Trophoblast cell (in vitro differentiated cells and primary cell): ENCODE measurements around the gene ARL14EP.

Experiments
- DNase-seq, 2 donors: peaks; one replicate each; pipeline ENCODE4 v3.0.0-alpha.2; 2016
- H2AFZ ChIP-seq: 2 replicates; pipeline ENCODE4 v1.6.1; 2013; ENCODE audit warnings: low read length, moderate library complexity, mild to moderate bottlenecking; ENCODE audit not compliant: insufficient read depth, poor library complexity
- H2AK5ac ChIP-seq: 2 replicates; pipeline ENCODE4 v1.6.1; 2013; ENCODE audit warnings: mild to moderate bottlenecking, low read length
- H2BK120ac ChIP-seq: 2 replicates; pipeline ENCODE4 v1.6.1; 2013; ENCODE audit warnings: low read length, mild to moderate bottlenecking, moderate library complexity; ENCODE audit not compliant: insufficient read depth, poor library complexity
- H2BK12ac ChIP-seq: 2 replicates; pipeline ENCODE4 v1.6.1; 2013; ENCODE audit warnings: mild to moderate bottlenecking, low read length, moderate library complexity
- H2BK5ac ChIP-seq: 2 replicates; pipeline ENCODE4 v1.6.1; 2013; ENCODE audit warnings: low read length, low read depth, moderate library complexity, mild to moderate bottlenecking; ENCODE audit not compliant: poor library complexity
- H3K14ac ChIP-seq: 2 replicates; pipeline ENCODE4 v1.6.1; 2013; ENCODE audit warnings: mild to moderate bottlenecking, low read length
- H3K18ac ChIP-seq: 2 replicates; pipeline ENCODE4 v1.6.1; 2013; ENCODE audit warnings: mild to moderate bottlenecking, low read length
- H3K23ac ChIP-seq: 2 replicates; pipeline ENCODE4 v1.6.1; 2013; ENCODE audit warnings: low read length
- H3K27ac ChIP-seq: 2 replicates; pipeline ENCODE4 v1.5.1; 2013; ENCODE audit warnings: low read depth, mild to moderate bottlenecking, inconsistent platforms, low read length, moderate library complexity
- H3K27me3 ChIP-seq: 2 replicates; pipeline ENCODE4 v1.6.1; 2013; ENCODE audit warnings: inconsistent platforms, mild to moderate bottlenecking, low read length, moderate library complexity; ENCODE audit not compliant: insufficient read depth
- H3K36me3 ChIP-seq, 2 experiments: 1 replicate in 1 of 2; 2 replicates in 1 of 2; pipeline ENCODE4 v1.6.1; 2013; ENCODE audit warnings: low read length in 2 of 2, mild to moderate bottlenecking in 2 of 2, moderate library complexity in 1 of 2; ENCODE audit not compliant: insufficient read depth in 2 of 2, control insufficient read depth in 1 of 2
- H3K4ac ChIP-seq: 2 replicates; pipeline ENCODE4 v1.6.1; 2013; ENCODE audit warnings: low read depth, mild to moderate bottlenecking, low read length, moderate library complexity
- H3K4me1 ChIP-seq, 2 experiments: 1 replicate in 1 of 2; 2 replicates in 1 of 2; pipeline ENCODE4 v1.6.1; 2013; ENCODE audit warnings: low read length in 2 of 2, mild to moderate bottlenecking in 2 of 2, moderate library complexity in 1 of 2; ENCODE audit not compliant: insufficient read depth in 2 of 2, control insufficient read depth in 1 of 2
- H3K4me2 ChIP-seq: 2 replicates; pipeline ENCODE4 v1.6.1; 2013; ENCODE audit warnings: inconsistent platforms, mild to moderate bottlenecking, low read length, moderate library complexity
- H3K4me3 ChIP-seq: 2 replicates; pipeline ENCODE4 v1.5.1; 2013; ENCODE audit warnings: mild to moderate bottlenecking, low read depth, low read length, inconsistent platforms
- H3K79me1 ChIP-seq: one replicate; pipeline ENCODE4 v1.6.1; 2013; ENCODE audit warnings: low read length
- H3K79me2 ChIP-seq: 2 replicates; pipeline ENCODE4 v1.6.1; 2013; ENCODE audit warnings: low read length, mild to moderate bottlenecking; ENCODE audit not compliant: control insufficient read depth, insufficient read depth, poor library complexity
- H3K9ac ChIP-seq: 2 replicates; pipeline ENCODE4 v1.6.1; 2013; ENCODE audit warnings: mild to moderate bottlenecking, low read length
- H3K9me3 ChIP-seq: 2 replicates; pipeline ENCODE4 v1.6.1; 2013; ENCODE audit warnings: low read depth, mild to moderate bottlenecking, control low read depth, inconsistent platforms, low read length; ENCODE audit not compliant: insufficient read depth
- H4K12ac ChIP-seq: 2 replicates; pipeline ENCODE4 v1.6.1; 2013; ENCODE audit warnings: low read depth, mild to moderate bottlenecking, low read length, moderate library complexity
- H4K8ac ChIP-seq: 2 replicates; pipeline ENCODE4 v1.6.1; 2013; ENCODE audit warnings: low read depth, mild to moderate bottlenecking, low read length, moderate library complexity
- H4K91ac ChIP-seq: one replicate; pipeline ENCODE4 v1.6.1; 2013; ENCODE audit warnings: low read depth, mild to moderate bottlenecking, low read length, moderate library complexity
- WGBS: extraction: QIAGEN DNeasy Blood & Tissue Kit; methylation state at CpG from one replicate; pipeline ENCODE4 v1.1.7; 2013; ENCODE audit warnings: missing lambda C conversion rate; ENCODE audit not compliant: insufficient read length, insufficient coverage; ENCODE audit errors: extremely low coverage; 5-methylcytosine and 5-hydroxymethylcytosine counted together

ARL14EP gene

DNA sequence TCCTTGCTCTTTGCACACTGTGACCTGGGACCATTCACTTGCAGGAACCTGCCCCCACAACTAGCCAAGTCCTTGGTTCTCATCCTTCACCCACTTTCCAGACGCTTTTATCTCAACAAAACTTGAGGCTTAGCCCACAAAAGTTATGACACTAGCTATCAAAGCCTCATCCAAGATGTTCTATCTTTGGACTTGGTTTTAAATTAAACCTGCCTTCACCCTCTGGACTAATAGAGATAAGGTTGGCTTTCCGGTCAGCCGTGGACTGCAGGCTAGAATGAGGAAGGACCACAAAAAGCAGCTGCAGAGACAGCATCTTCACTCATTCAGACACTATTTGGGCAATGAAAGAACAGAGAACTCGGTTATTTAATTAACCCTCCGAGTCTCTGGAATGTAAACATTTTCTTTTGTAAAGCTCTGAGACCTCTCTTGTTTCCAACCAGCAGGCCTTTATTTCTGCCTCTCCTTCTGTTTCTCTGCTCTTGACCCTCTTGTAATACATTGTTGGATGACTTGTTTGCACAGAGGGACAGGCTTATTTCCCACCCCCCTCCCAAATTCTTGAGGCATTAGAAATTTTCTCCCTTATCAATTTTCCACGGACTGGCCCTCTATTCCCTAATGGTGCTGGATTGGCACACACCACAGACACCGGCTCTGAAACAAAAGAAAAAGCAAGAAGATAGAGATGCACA, 41.4 kb downstream of the ARL14EP start:
- H2BK120ac ChIP-seq: no peak overlapping the region
- no peak overlapping the region for H2AFZ ChIP-seq
- no peaks in the 10 kb centered on the region for H3K4me1 ChIP-seq
- H4K91ac ChIP-seq: no peak overlapping the region
- no peak overlapping the region for H3K4ac ChIP-seq
- H3K18ac ChIP-seq: no peak overlapping the region
- H3K36me3 ChIP-seq: no peaks in the 10 kb centered on the region
- peaks cover 2% of the 10 kb centered on the region for H3K9me3 ChIP-seq
- no peak for DNase-seq
- H2BK12ac ChIP-seq: no peak overlapping the region
- H3K79me1 ChIP-seq: no peaks in the 10 kb centered on the region
- no peak overlapping the region for H4K12ac ChIP-seq
- no peaks in the 10 kb centered on the region for H3K79me2 ChIP-seq
- no peak overlapping the region for H3K23ac ChIP-seq
- no peak overlapping the region for H3K14ac ChIP-seq
- H2AK5ac ChIP-seq: no peak overlapping the region
- no peak overlapping the region for H3K4me3 ChIP-seq
- H3K27me3 ChIP-seq: no peaks in the 10 kb centered on the region
- no peak overlapping the region for H2BK5ac ChIP-seq
- no peak overlapping the region for H3K27ac ChIP-seq
- H3K4me2 ChIP-seq: no peak overlapping the region
- WGBS: no CpG with 5 or more reads among the region's 7 CpGs
- H3K9ac ChIP-seq: no peak overlapping the region
- no peak overlapping the region for H4K8ac ChIP-seq

DNA sequence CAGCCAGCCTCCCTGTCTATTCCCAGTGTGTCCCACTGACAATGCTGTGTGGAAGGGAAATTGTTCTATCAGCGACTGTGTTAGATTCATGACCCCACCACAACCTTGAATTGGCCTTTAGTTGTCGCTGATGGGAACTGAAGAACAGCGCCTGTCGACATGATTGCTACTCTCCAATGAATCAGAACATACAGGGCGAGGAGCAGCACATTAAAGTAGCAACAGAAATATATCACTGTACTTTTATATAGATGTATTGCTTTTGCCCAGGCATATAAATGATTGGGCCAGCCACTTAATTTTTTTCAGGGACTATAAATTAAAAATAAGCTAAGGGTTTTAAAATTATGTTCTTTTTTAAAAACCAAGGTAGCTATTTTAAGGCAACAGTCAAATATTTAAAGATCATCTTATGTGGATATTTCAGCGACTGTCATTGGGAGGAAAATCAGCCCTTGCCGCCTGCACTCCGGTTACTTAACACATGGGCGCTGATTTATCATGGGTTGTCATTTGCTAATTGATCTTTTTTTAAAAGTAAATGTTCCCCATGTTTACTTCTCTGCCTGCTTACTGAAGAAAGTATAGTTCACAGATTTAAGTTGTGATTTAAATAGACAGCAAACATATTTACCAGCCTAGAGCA, 42.1 kb downstream of the ARL14EP start:
- WGBS: no CpG with 5 or more reads among the region's 9 CpGs
- no peak overlapping the region for H3K23ac ChIP-seq

DNA sequence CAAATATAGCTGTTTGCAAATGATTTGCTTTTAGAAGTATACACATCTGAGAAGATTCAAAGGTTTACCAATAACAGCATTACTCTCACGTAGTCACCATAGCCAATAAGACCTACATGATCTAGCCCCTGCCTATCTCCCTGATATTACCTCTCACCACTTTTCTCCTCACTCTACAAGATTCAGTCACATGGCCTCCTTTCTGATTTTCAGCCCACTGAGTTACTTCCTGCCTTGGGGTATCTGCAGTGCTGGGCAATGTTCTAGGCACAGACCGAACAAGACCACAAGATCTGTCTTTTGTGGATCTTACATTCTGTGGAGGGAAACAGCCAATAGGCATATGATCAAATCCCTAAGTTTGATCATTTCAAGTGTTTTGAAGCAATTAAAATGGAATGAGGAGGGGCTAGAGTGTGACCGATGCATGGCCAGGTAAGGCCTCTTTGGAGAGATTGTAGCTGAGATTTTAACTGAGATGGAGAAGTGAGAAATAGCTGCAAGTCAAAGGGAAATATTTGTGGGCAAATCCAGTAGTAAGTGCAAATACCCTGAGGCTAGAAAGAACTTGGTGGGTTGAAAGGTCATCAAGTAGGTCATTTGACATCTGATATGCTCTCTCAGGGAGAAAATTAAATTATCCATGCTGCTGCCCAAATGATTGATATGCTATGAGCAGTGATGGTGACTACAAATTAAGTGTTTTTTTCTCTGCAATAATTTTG, 43.1 kb downstream of the ARL14EP start:
- H3K4me2 ChIP-seq: no peak overlapping the region
- H4K91ac ChIP-seq: no peak overlapping the region
- no peak overlapping the region for H4K12ac ChIP-seq
- no peak overlapping the region for H2BK120ac ChIP-seq
- no peaks in the 10 kb centered on the region for H3K27me3 ChIP-seq
- H4K8ac ChIP-seq: no peak overlapping the region
- no peak overlapping the region for H2AK5ac ChIP-seq
- H3K79me1 ChIP-seq: no peaks in the 10 kb centered on the region
- H3K4me3 ChIP-seq: no peak overlapping the region
- no peaks in the 10 kb centered on the region for H3K36me3 ChIP-seq
- H3K4ac ChIP-seq: no peak overlapping the region
- H3K9me3 ChIP-seq: peaks cover 2% of the 10 kb centered on the region
- no peak overlapping the region for H3K23ac ChIP-seq
- H3K18ac ChIP-seq: no peak overlapping the region
- no peak for DNase-seq
- H3K79me2 ChIP-seq: no peaks in the 10 kb centered on the region
- H3K27ac ChIP-seq: no peak overlapping the region
- no peak overlapping the region for H2AFZ ChIP-seq
- no peak overlapping the region for H3K9ac ChIP-seq
- no peak overlapping the region for H3K14ac ChIP-seq
- H2BK5ac ChIP-seq: no peak overlapping the region
- H2BK12ac ChIP-seq: no peak overlapping the region
- H3K4me1 ChIP-seq: no peaks in the 10 kb centered on the region
- no CpG with 5 or more reads among the region's 3 CpGs for WGBS

More for the DNA sequence above, 42.1 kb downstream of the ARL14EP start:
- Histone ChIP-seq H3K18ac (no peak overlapping the region), H3K79me2 (no peaks in the 10 kb centered on the region), H2BK12ac (no peak overlapping the region), H3K4me1 (no peaks in the 10 kb centered on the region), H3K9ac (no peak overlapping the region), H3K4ac (no peak overlapping the region), H4K12ac (no peak overlapping the region), H3K14ac (no peak overlapping the region), H3K9me3 (peaks cover 2% of the 10 kb centered on the region), H4K8ac (no peak overlapping the region), H3K4me3 (no peak overlapping the region), H3K4me2 (no peak overlapping the region), H3K27ac (no peak overlapping the region), H2BK5ac (no peak overlapping the region), H2AFZ (no peak overlapping the region), H3K36me3 (no peaks in the 10 kb centered on the region), H3K79me1 (no peaks in the 10 kb centered on the region), H3K27me3 (no peaks in the 10 kb centered on the region), H2BK120ac (no peak overlapping the region), H4K91ac (no peak overlapping the region), H2AK5ac (no peak overlapping the region)
- no peak for DNase-seq

DNA sequence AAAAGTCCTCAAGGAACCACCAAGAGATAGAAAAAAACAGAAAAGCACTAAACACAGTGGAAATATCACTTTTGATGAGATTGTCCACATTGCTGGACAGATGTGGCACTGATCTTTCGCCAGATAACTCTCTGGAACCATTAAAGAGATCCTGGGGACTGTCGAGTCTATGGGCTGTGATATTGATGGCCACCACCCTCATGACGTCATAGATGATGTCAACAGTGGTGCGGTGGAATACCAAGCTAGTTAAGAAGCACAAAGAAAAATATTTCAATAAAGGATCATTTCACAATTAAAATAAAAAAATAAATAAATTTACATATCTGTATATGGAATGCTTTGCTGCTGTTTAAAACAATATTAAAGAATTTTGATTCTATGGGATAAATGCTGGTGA, 45.5 kb downstream of the ARL14EP start:
- H3K18ac ChIP-seq: no peak overlapping the region
- H2AFZ ChIP-seq: no peak overlapping the region
- no peaks in the 10 kb centered on the region for H3K36me3 ChIP-seq
- H3K4me1 ChIP-seq: no peaks in the 10 kb centered on the region
- no peaks in the 10 kb centered on the region for H3K27me3 ChIP-seq
- no peak overlapping the region for H3K23ac ChIP-seq
- H4K91ac ChIP-seq: no peak overlapping the region
- no peaks in the 10 kb centered on the region for H3K79me1 ChIP-seq
- WGBS: no CpG with 5 or more reads among the region's 4 CpGs
- H2BK5ac ChIP-seq: no peak overlapping the region
- peaks cover 2% of the 10 kb centered on the region for H3K9me3 ChIP-seq
- no peak overlapping the region for H2BK12ac ChIP-seq
- H3K9ac ChIP-seq: no peak overlapping the region
- no peak overlapping the region for H2BK120ac ChIP-seq
- no peak overlapping the region for H3K4me2 ChIP-seq
- no peak overlapping the region for H2AK5ac ChIP-seq
- no peak overlapping the region for H3K4me3 ChIP-seq
- no peak overlapping the region for H4K12ac ChIP-seq
- DNase-seq: no peak
- H3K27ac ChIP-seq: no peak overlapping the region
- no peaks in the 10 kb centered on the region for H3K79me2 ChIP-seq
- H3K14ac ChIP-seq: no peak overlapping the region
- H3K4ac ChIP-seq: no peak overlapping the region
- H4K8ac ChIP-seq: no peak overlapping the region
